NCI-H146 treated with DMSO at 0.1 percent for 48 hours (cell line): ENCODE results near the gene GLS.
A peak's percentile ranks its signal among the peaks of the same experiment; 100 is the strongest.
"Not testable (repeated sequence)": the region's sequence is repeated elsewhere in the genome, so short reads cannot be mapped to it uniquely, and the experiment has no call there.

Experiments used
- DNase-seq: peaks from one replicate; lab custom pipeline; 2025; ENCODE audit not compliant: unreplicated experiment; lab: John Stamatoyannopoulos, UW

GLS gene

GRCh38 chr2:190880378-190881083 is at the start of gene GLS:
TSS of gene GLS (plus strand) at chr2:190880821. CDS start at chr2:190881085, 264 bp downstream.
- DNase-seq: peak; percentile 77

- DNase-seq: no peak
Measured at GRCh38 chr2:190831941-190832340, 48.7 kb upstream of the GLS start.

- no peak for DNase-seq
Measured at GRCh38 chr2:190834890-190835208, 45.8 kb upstream of the GLS start.

GRCh38 chr2:190835303-190835930 is 45.2 kb upstream of the GLS start:
- DNase-seq: no peak

- DNase-seq: no peak
Measured at GRCh38 chr2:190836767-190837166, 43.9 kb upstream of the GLS start.

- no peak for DNase-seq
Measured at GRCh38 chr2:190837420-190837819, 43.2 kb upstream of the GLS start.

- no peak for DNase-seq
Measured at GRCh38 chr2:190837952-190838361, 42.7 kb upstream of the GLS start.

- no peak for DNase-seq
Measured at GRCh38 chr2:190838492-190838910, 42.1 kb upstream of the GLS start.

GRCh38 chr2:190840569-190841172 is 40.0 kb upstream of the GLS start:
- no peak for DNase-seq

GRCh38 chr2:190841707-190842505 is 38.7 kb upstream of the GLS start:
- DNase-seq: no peak

- no peak for DNase-seq
Measured at GRCh38 chr2:190842606-190843104, 38.0 kb upstream of the GLS start.

- no peak for DNase-seq
Measured at GRCh38 chr2:190843890-190844699, 36.5 kb upstream of the GLS start.

- no peak for DNase-seq
Measured at GRCh38 chr2:190844700-190845401, 35.8 kb upstream of the GLS start.

DNA sequence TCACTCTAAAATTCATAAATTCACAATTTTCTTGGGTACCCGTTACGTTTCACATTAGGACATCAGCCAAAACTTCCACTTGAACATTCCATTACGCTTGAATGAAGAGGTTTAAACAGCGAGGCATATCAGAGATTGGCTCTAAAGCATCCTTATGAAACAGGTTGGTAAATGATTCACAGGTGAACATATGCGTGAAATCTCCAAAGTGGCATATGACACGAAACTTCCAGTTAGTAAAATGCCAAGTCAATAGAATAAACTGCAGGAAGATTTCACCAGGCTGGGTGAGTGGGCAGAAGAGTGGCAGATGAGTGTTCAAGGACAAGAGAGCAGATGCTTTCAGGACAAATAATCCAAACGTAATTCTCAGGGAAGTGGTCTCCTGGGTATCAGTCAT is 33.9 kb upstream of the GLS start:
- no peak for DNase-seq

DNA sequence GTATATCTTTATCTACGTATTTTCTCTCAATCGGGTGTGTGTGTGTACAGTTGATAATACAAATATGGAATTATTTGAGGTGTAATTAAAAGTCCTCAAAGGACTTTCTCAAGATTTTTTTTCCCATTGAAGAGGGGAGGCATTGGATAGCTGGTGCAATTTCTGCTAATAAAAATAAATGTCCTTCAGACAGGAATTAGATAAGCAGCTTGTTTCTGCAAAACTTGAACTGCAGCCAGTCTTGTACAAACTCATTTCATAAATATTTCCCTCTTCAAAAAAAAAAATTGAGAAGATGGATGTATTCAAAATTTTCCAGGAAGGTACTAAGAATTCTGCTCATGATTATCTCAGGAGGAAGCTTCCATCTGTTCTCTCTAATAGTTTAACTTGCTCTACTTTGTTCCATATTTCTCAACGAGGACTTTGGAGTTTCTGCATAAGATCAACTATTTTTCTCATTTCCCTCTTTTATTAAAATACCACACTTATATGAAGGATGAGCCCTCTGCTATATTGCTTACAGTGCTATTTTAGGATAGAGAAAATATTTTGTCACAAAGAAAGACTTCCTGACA is 33.0 kb upstream of the GLS start:
- no peak for DNase-seq

DNA sequence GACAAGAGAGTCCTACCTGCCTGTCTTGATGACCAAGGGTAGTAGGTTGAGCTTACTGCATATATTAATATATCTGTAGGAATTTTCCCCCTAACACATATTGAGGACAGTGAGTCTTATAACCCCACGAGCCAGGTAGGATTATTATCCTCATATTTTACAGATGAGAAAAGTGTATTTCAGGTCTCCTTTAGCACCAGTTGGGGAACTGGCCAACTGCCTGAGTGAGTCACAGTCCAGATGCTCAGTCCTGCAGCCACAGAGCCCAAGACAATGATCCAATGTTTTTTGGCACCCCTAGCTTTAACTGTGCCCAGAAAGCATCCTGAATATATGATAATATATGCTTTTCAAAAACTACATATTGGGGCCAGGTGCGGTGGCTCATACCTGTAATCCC is 30.8 kb upstream of the GLS start:
- no peak for DNase-seq

- not testable (repeated sequence) for DNase-seq
Measured at GRCh38 chr2:190853022-190853421, 27.6 kb upstream of the GLS start.

DNA sequence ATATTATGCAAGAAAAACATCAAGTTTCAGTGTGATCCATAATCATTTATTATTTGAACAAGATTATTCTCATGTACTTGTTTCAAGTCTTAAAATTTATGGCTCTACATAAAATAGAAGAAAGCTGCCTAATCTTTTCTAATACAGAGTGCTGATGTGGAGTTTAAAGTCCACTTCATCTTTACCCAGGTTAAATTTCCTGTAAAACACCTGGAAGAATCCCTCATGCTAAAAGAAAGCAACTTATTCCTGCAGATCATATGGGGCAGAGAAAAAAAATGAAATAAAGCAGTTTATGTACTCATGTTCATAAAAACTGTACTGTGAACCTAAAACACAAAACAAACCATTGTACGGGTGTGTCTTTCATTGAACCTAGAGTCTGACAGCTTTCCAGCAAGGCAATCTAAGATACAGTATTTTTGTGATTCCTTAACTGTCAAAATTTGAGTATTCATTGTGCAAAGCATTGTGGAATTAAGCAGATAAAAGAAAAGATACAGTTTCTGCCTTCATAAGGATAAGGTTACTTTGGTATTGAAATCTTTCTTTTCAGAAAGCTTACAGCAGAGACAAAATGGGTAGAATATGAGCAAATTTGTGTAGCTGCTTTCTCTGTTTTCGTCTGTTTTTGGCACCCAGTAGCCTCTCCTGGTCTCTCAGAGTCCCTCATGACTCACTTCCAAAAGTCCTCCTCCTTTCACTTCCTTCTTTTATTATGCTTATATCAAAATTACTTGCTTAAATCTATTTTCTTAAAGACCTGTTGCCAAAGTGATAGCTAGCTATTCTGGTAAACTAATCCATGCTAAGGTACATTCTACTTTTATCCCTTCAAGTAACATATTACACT is 26.9 kb upstream of the GLS start:
- DNase-seq: no peak

GRCh38 chr2:190854726-190855125 is 25.9 kb upstream of the GLS start:
- no peak for DNase-seq
